OCI-LY3 (cell line): ENCODE measurements around the gene INTS1.

Experiments
- H2AFZ ChIP-seq: fragments of 200-600, 300-600 bp; shearing (Covaris generic); 2 replicates; pipeline ENCODE4 v1.6.0; 2014; ENCODE audit warnings: antibody characterized with exemption, low read depth, low read length
- H3K27ac ChIP-seq: fragments of 200-600, 300-600 bp; sonication (generic); 2 replicates; pipeline ENCODE4 v1.5.1; 2014; ENCODE audit warnings: mild to moderate bottlenecking, low read length, moderate library complexity, mixed read lengths
- H3K27me3 ChIP-seq: fragments of 200-600, 300-600 bp; sonication (generic); 2 replicates; pipeline ENCODE4 v1.6.1; 2014; ENCODE audit warnings: low read depth, low read length, mixed read lengths
- H3K36me3 ChIP-seq: fragments of 200-600, 300-600 bp; sonication (generic); replicated peaks from 2 replicates; pipeline ENCODE3; 2014; ENCODE audit warnings: low read depth, low read length, mixed read lengths
- H3K4me1 ChIP-seq: fragments of 300-600, 200-600 bp; sonication (generic); 2 replicates; pipeline ENCODE4 v1.6.1; 2014; ENCODE audit warnings: low read length, mixed read lengths
- H3K4me2 ChIP-seq: fragments of 200-600, 300-600 bp; sonication (generic); 2 replicates; pipeline ENCODE4 v1.6.1; 2014; ENCODE audit warnings: low read length, mixed read lengths
- H3K4me3 ChIP-seq: fragments of 300-600, 200-600 bp; sonication (generic); 2 replicates; pipeline ENCODE4 v1.5.1; 2014; ENCODE audit warnings: antibody characterized with exemption, mild to moderate bottlenecking, low read length, moderate library complexity
- H3K79me2 ChIP-seq: fragments of 300-600, 200-600 bp; shearing (Covaris generic); 2 replicates; pipeline ENCODE4 v1.6.1; 2014; ENCODE audit warnings: mild to moderate bottlenecking, low read length, mixed read lengths
- H3K9ac ChIP-seq: fragments of 300-600, 200-600 bp; shearing (Covaris generic); 2 replicates; pipeline ENCODE4 v1.6.0; 2014; ENCODE audit warnings: mild to moderate bottlenecking, low read length, moderate library complexity
- H3K9me3 ChIP-seq: fragments of 200-600, 300-600 bp; shearing (Covaris generic); 2 replicates; pipeline ENCODE4 v1.6.1; 2014; ENCODE audit warnings: low read length, mixed read lengths; ENCODE audit not compliant: insufficient read depth
- H4K20me1 ChIP-seq: fragments of 200-600, 300-600 bp; sonication (generic); 2 replicates; pipeline ENCODE4 v1.6.1; 2016; ENCODE audit warnings: low read length, mixed read lengths; ENCODE audit not compliant: insufficient read depth
- CTCF ChIP-seq: fragments of 200-600, 300-600 bp; sonication (generic); IDR thresholded peaks from 2 replicates; pipeline ENCODE4 v1.5.1; 2014; ENCODE audit warnings: antibody characterized with exemption, low read length, low read depth
- EZH2phosphoT487 ChIP-seq: fragments of 200-600 bp; shearing (Covaris generic); IDR thresholded peaks from 2 replicates; pipeline ENCODE4 v1.6.1; 2018; ENCODE audit warnings: antibody characterized with exemption, mixed run types, low read depth

INTS1 gene

DNA sequence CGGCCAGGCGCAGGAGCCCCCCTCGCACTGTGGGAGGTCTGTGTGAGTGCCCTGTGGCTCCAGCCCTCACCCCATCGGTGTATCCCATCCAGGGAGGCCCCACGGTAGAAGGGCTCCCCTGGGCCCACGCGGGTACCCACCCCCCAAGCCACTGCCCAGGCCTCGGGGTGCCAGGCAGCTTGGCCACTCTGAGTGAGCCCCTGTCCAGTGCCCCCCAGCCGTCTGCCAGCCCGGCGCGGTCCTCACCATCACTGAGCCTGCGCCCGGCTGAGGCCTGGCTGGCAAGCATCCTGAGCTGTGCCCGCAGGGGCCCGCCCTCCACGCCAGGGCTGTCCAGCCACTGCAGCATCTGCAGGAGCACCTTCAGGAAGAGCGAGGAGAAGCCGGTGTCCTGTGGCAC lies 25.7 kb downstream of the INTS1 start:
- TF ChIP-seq CTCF (no peak), EZH2phosphoT487 (no peak)
- no peaks in the 10 kb centered on the region for H4K20me1 ChIP-seq
- H2AFZ ChIP-seq: no peak overlapping the region
- no peaks in the 10 kb centered on the region for H3K4me1 ChIP-seq
- H3K36me3 ChIP-seq: no peaks in the 10 kb centered on the region
- H3K9ac ChIP-seq: no peak overlapping the region
- H3K4me3 ChIP-seq: no peak overlapping the region
- H3K27ac ChIP-seq: no peak overlapping the region
- H3K4me2 ChIP-seq: no peak overlapping the region
- no peaks in the 10 kb centered on the region for H3K27me3 ChIP-seq
- no peaks in the 10 kb centered on the region for H3K79me2 ChIP-seq
- H3K9me3 ChIP-seq: no peaks in the 10 kb centered on the region

DNA sequence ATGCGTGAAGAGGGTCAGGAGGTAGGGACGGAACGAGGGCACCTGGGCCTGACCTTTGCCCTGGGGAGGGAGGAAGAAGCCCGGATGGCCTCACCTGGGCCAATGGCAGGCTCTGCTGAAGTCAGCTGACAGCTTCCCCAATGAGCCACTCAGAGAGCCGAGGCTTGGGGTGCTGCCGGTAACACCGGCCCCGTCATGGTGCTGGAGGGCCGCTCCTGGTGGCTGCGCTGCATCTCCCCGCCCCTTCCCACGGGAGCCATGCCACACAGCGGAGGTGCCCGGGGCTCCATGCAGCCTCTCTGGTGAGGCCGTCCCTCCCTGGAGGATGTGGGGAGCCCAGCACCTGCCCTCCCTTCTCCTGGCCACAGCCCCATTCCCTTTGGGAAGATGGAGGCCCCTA lies 27.3 kb downstream of the INTS1 start:
- TF ChIP-seq CTCF: no peak
- TF ChIP-seq EZH2phosphoT487: no peak
- Histone ChIP-seq H3K27me3 (no peaks in the 10 kb centered on the region), H3K4me1 (no peaks in the 10 kb centered on the region), H2AFZ (no peak overlapping the region), H3K4me2 (no peak overlapping the region), H3K79me2 (no peaks in the 10 kb centered on the region), H3K9ac (no peak overlapping the region), H3K9me3 (no peaks in the 10 kb centered on the region), H4K20me1 (no peaks in the 10 kb centered on the region), H3K4me3 (no peak overlapping the region), H3K36me3 (peaks cover 2% of the 10 kb centered on the region), H3K27ac (no peak overlapping the region)

DNA sequence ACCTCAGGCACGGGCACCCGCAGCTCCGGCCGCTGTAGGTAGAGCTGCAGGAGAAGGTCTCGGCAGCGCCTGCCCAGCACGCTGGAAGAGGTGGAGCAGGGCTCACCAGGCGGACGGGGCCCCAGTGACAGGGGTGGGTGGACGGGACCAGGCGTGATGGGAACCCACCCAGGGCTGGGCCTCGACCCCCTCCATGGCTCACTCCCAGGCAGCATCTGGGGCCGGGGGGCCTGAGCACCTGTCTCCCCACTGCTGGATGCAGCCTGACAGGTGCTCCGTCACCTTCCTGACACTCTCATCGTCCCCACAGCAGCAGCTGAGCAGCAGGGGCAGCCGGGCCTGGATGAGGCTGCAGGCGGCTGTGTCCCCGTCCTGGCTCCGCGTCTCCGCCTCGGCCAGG lies 28.2 kb downstream of the INTS1 start:
- no peak overlapping the region for H3K4me2 ChIP-seq
- no peak overlapping the region for H2AFZ ChIP-seq
- no peak overlapping the region for H3K27ac ChIP-seq
- no peak overlapping the region for H3K4me3 ChIP-seq
- H4K20me1 ChIP-seq: no peaks in the 10 kb centered on the region
- peaks cover 2% of the 10 kb centered on the region for H3K36me3 ChIP-seq
- H3K9ac ChIP-seq: no peak overlapping the region
- H3K79me2 ChIP-seq: no peaks in the 10 kb centered on the region
- no peak for TF ChIP-seq CTCF
- no peak for TF ChIP-seq EZH2phosphoT487
- H3K27me3 ChIP-seq: no peaks in the 10 kb centered on the region
- H3K4me1 ChIP-seq: no peaks in the 10 kb centered on the region
- H3K9me3 ChIP-seq: no peaks in the 10 kb centered on the region

- peaks cover 2% of the 10 kb centered on the region for H3K36me3 ChIP-seq
- no peak overlapping the region for H3K4me2 ChIP-seq
- H3K9ac ChIP-seq: no peak overlapping the region
- no peak overlapping the region for H3K27ac ChIP-seq
- no peak for TF ChIP-seq CTCF
- TF ChIP-seq EZH2phosphoT487: no peak
- no peaks in the 10 kb centered on the region for H3K4me1 ChIP-seq
- H3K79me2 ChIP-seq: no peaks in the 10 kb centered on the region
- H3K4me3 ChIP-seq: no peak overlapping the region
- H3K9me3 ChIP-seq: no peaks in the 10 kb centered on the region
- H2AFZ ChIP-seq: no peak overlapping the region
- H4K20me1 ChIP-seq: no peaks in the 10 kb centered on the region
- no peaks in the 10 kb centered on the region for H3K27me3 ChIP-seq
These were observed 28.8 kb downstream of the INTS1 start for GRCh38 chr7:1475393-1475792.
